Endothelial cell of umbilical vein (primary cell): Measurements from ENCODE around the gene UNC5C. TPM values are rescaled to one million over a fixed set of nuclear protein-coding genes. Genes with fewer than 3 reads are reported as not detected.

ENCODE experiments used
- BruUV-seq: library from RNA; stranded (reverse); fragments of 400-500 nt; replicated peaks from 2 replicates; lab custom pipeline; 2021; lab: Mats Ljungman, UMichigan
- CTCF ChIA-PET: fragments of 300-600, 350-600 bp; sonication (Branson Sonifier 250); formaldehyde crosslinking; loops from one replicate; lab custom pipeline; 2021; ENCODE audit warnings: antibody characterized with exemption, inconsistent platforms; lab: Charles Lee
- POLR2A ChIA-PET: fragments of 300-600, 350-600 bp; sonication (Branson Sonifier 250); formaldehyde crosslinking; loops from one replicate; lab custom pipeline; 2021; ENCODE audit warnings: antibody characterized with exemption, inconsistent platforms; lab: Charles Lee
- DNase-seq: peaks from one replicate; pipeline ENCODE4 v3.0.0-alpha.2; 2011; ENCODE audit warnings: low read depth, low spot score
- FAIRE-seq: peaks from 2 replicates; lab custom pipeline; 2011; peaks lifted over from hg19 to GRCh38; lab: Jason Lieb, UNC
- H2AFZ ChIP-seq: 2 replicates; pipeline ENCODE4 v1.6.0; 2012; ENCODE audit warnings: low read depth, low read length, control low read depth, inconsistent platforms
- H3K27ac ChIP-seq: 2 replicates; pipeline ENCODE4 v1.5.1; 2011; ENCODE audit warnings: low read depth, mild to moderate bottlenecking, control low read depth, low read length, moderate library complexity; ENCODE audit not compliant: insufficient read depth
- H3K27me3 ChIP-seq, 2 experiments: 2 replicates each; pipeline versions ENCODE4 v1.6.0 to v1.6.1; 2011; ENCODE audit warnings: low read length in 2 of 2, mixed read lengths in 1 of 2; ENCODE audit not compliant: control insufficient read depth in 2 of 2, insufficient read depth in 2 of 2
- H3K36me3 ChIP-seq, 2 experiments: 2 replicates in 1 of 2; 3 replicates in 1 of 2; pipeline ENCODE4 v1.5.1; 2011; ENCODE audit warnings: low read length in 2 of 2, mild to moderate bottlenecking in 1 of 2, moderate library complexity in 1 of 2; ENCODE audit not compliant: control insufficient read depth in 2 of 2, insufficient read depth in 2 of 2; ENCODE audit errors: extremely low read depth in 1 of 2
- H3K4me1 ChIP-seq: 3 replicates; pipeline ENCODE4 v1.5.1; 2011; ENCODE audit warnings: mild to moderate bottlenecking, low read length; ENCODE audit not compliant: control insufficient read depth, insufficient read depth; ENCODE audit errors: extremely low read depth
- H3K4me2 ChIP-seq: 2 replicates; pipeline ENCODE4 v1.6.1; 2011; ENCODE audit warnings: low read length, control low read depth, mixed read lengths; ENCODE audit not compliant: insufficient read depth
- H3K4me3 ChIP-seq, 3 experiments: fragments of 200-600 bp in 1 of 3; sonication (generic), shearing (Covaris generic) in 1 of 3; replicated peaks in 1 of 3; 2 replicates each; pipeline ENCODE4 v1.5.1; 2011 to 2016; ENCODE audit warnings: control low read depth in 3 of 3, low read length in 3 of 3, mild to moderate bottlenecking in 2 of 3, inconsistent platforms in 1 of 3, low read depth in 1 of 3, moderate library complexity in 1 of 3; ENCODE audit not compliant: insufficient read depth in 1 of 3
- H3K79me2 ChIP-seq: 2 replicates; pipeline ENCODE4 v1.6.0; 2012; ENCODE audit warnings: low read length, inconsistent platforms; ENCODE audit not compliant: control insufficient read depth, insufficient read depth
- H3K9ac ChIP-seq: replicated peaks from 2 replicates; pipeline ENCODE3; 2011; ENCODE audit warnings: low read length, control low read depth; ENCODE audit not compliant: insufficient read depth; ENCODE audit errors: extremely low read depth
- H3K9me1 ChIP-seq: replicated peaks from 3 replicates; pipeline ENCODE4 v1.6.0; 2011; ENCODE audit warnings: mild to moderate bottlenecking, low read length; ENCODE audit not compliant: control insufficient read depth, insufficient read depth; ENCODE audit errors: extremely low read depth
- H3K9me3 ChIP-seq: replicated peaks from 2 replicates; pipeline ENCODE4 v1.5.1; 2012; ENCODE audit warnings: low read length, inconsistent platforms; ENCODE audit not compliant: control insufficient read depth, insufficient read depth
- H4K20me1 ChIP-seq: replicated peaks from 2 replicates; pipeline ENCODE3; 2011; ENCODE audit warnings: mild to moderate bottlenecking, low read length; ENCODE audit not compliant: control insufficient read depth, insufficient read depth; ENCODE audit errors: extremely low read depth
- CTCF ChIP-seq, 2 donors: IDR thresholded peaks; 1 replicate in 1 of 2; 2 replicates in 1 of 2; pipeline ENCODE4 v1.5.1; 2011; ENCODE audit warnings: low read length in 2 of 2, mild to moderate bottlenecking in 2 of 2, moderate library complexity in 2 of 2, control low read depth in 1 of 2, inconsistent platforms in 1 of 2, low read depth in 1 of 2; ENCODE audit not compliant: insufficient read depth in 1 of 2; ENCODE audit errors: extremely low read depth in 1 of 2
- EZH2 ChIP-seq: IDR thresholded peaks from 2 replicates; pipeline ENCODE4 v1.6.1; 2012; ENCODE audit warnings: borderline replicate concordance, low read depth, mild to moderate bottlenecking, moderate library complexity, low read length, inconsistent platforms; ENCODE audit not compliant: severe bottlenecking
- FOS ChIP-seq: IDR thresholded peaks from 2 replicates; pipeline ENCODE4 v1.6.1; 2011; ENCODE audit warnings: mild to moderate bottlenecking, low read length, moderate library complexity, borderline replicate concordance; ENCODE audit not compliant: insufficient read depth
- GATA2 ChIP-seq: IDR thresholded peaks from 2 replicates; pipeline ENCODE4 v1.7.0; 2011; ENCODE audit warnings: low read depth, mild to moderate bottlenecking, moderate library complexity, mixed read lengths, low read length; ENCODE audit not compliant: insufficient read length, insufficient read depth
- JUN ChIP-seq: IDR thresholded peaks from 2 replicates; pipeline ENCODE4 v1.6.1; 2011; ENCODE audit warnings: borderline replicate concordance, low read depth; ENCODE audit not compliant: insufficient read length, insufficient read depth
- MAX ChIP-seq: IDR thresholded peaks from 2 replicates; pipeline ENCODE4 v1.6.1; 2011; ENCODE audit not compliant: insufficient read depth, insufficient read length
- MYC ChIP-seq: IDR thresholded peaks from one replicate; pipeline ENCODE4 v1.6.1; 2011; ENCODE audit warnings: mild to moderate bottlenecking, low read depth, low read length
- POLR2A ChIP-seq: IDR thresholded peaks from 2 replicates; pipeline ENCODE4 v1.6.1; 2012; ENCODE audit warnings: low read depth, mild to moderate bottlenecking, control low read depth, low read length
- POLR2AphosphoS5 ChIP-seq: IDR thresholded peaks from 2 replicates; pipeline ENCODE4 v1.6.1; 2012; ENCODE audit warnings: low read depth, mild to moderate bottlenecking, control low read depth, low read length, moderate library complexity; ENCODE audit not compliant: insufficient read depth
- dilution Hi-C: fragments of 300-500 bp; cut with MboI; formaldehyde crosslinking; loops from one replicate; pipeline ENCODE4 v1.15.0; 2019; ENCODE audit warnings: low sequenced_read_pairs; ENCODE audit not compliant: extremely low pct_ligation_motif_present
- intact Hi-C: fragments of 100-400 bp; cut with micrococcal nuclease; formaldehyde crosslinking; loops from one replicate; pipeline ENCODE4 v1.10.0; 2022
- polyA plus RNA-seq, 4 experiments: library from polyadenylated mRNA; depleted of rRNA in 3 of 4; stranded (reverse) in 3 of 4; unstranded in 1 of 4; fragments of >200 nt; gene quantifications; 2 replicates each; pipeline versions ENCODE4 v1.2.1 to v1.2.3, GENCODE V29; 2011 to 2012; ENCODE audit warnings: missing spikeins in 1 of 4
- total RNA-seq: library from RNA; stranded (reverse); gene quantifications from 2 replicates; pipeline ENCODE4 v1.2.3, GENCODE V29; 2021

Gene UNC5C
- total and polyA plus RNA-seq, 2 donors (not counting 3 experiments of a cell fraction or from before 2014, with no cell fraction given) = 0.44 to 0.53 TPM

GRCh38 chr4:95238554-95238953 lies 310.2 kb downstream of the UNC5C start:
- no peak for FAIRE-seq

More at GRCh38 chr4:95238554-95238953, 310.2 kb downstream of the UNC5C start:
- Histone ChIP-seq H3K9me3 (no peaks in the 10 kb centered on the region), H4K20me1 (no peaks in the 10 kb centered on the region), H3K4me2 (no peak overlapping the region), H3K36me3 (no peaks in the 10 kb centered on the region), H3K9me1 (no peaks in the 10 kb centered on the region), H2AFZ (no peak overlapping the region), H3K27ac (no peak overlapping the region), H3K4me1 (no peaks in the 10 kb centered on the region), H3K9ac (no peak overlapping the region), H3K27me3 (no peaks in the 10 kb centered on the region), H3K4me3 (no peak overlapping the region), H3K79me2 (no peaks in the 10 kb centered on the region)
- intact Hi-C loops (no loop called here), dilution Hi-C loops (no loop called here)
- TF ChIP-seq MYC (no peak), CTCF (IDR thresholded peaks at IDR 0.05; ENCODE audit: extremely low read depth in 1 of 2, insufficient read depth in 1 of 2, low read depth in 1 of 2, low read length in 2 of 2) (no peak), MAX (no peak), FOS (no peak), POLR2A (no peak), EZH2 (no peak), GATA2 (no peak), JUN (no peak), POLR2AphosphoS5 (no peak)
- no peak for DNase-seq
- POLR2A ChIA-PET = no interaction called here
- no TSS peak for BruUV-seq
- CTCF ChIA-PET = interaction anchor here (1.2 kb wide), 1 partner anchor 15 kb away, joined by 3 read pairs; no protein-coding TSS in a partner anchor
